ENCODE measurements around the gene EDN2. TPM values are rescaled to one million over a fixed set of nuclear protein-coding genes. Genes with fewer than 3 reads are reported as not detected.

The EDN2 gene
- total RNA-seq, 4 donors from 2014 or later, result 0.50 to 1.1 TPM; not detected in 2

- no peaks in the 10 kb centered on the region for H3K9me3 ChIP-seq
- no peak for TF ChIP-seq POLR2A (IDR thresholded peaks at IDR 0.05)
- TF ChIP-seq EP300 (IDR thresholded peaks at IDR 0.05), result no peak
- TF ChIP-seq POLR2AphosphoS5 (IDR thresholded peaks at IDR 0.05), result no peak
- no peak for TF ChIP-seq CTCF (IDR thresholded peaks at IDR 0.05)
- H3K4me1 ChIP-seq, result peaks cover 0 to 31% (median 2%) of the 10 kb centered on the region in 3 donors
- H3K4me3 ChIP-seq, result no peak overlapping the region
- 92 to 100% methylated on average over 1 to 2 of the region's 2 CpGs for WGBS, 2 donors (ENCODE audit: low coverage in 1 of 2)
- no peak for ATAC-seq
- H3K27ac ChIP-seq, result peak overlapping the region in 2 of 4 donors; percentile 1 to 57
- no peaks in the 10 kb centered on the region for H3K36me3 ChIP-seq
- no peaks in the 10 kb centered on the region for H3K27me3 ChIP-seq
These were observed 21.8 kb downstream of the EDN2 start for GRCh38 chr1:41462680-41463004.

- peak; percentile 35 for TF ChIP-seq POLR2AphosphoS5 (IDR thresholded peaks at IDR 0.05)
- no peak for TF ChIP-seq EP300 (IDR thresholded peaks at IDR 0.05)
- Histone ChIP-seq H3K27me3 (no peaks in the 10 kb centered on the region), H3K27ac (peak overlapping the region in 3 of 4 donors; percentile 1 to 57 (median 39)), H3K4me3 (no peak overlapping the region), H3K36me3 (no peaks in the 10 kb centered on the region), H3K9me3 (no peaks in the 10 kb centered on the region), H3K4me1 (peaks cover 0 to 37% (median 6%) of the 10 kb centered on the region in 3 donors)
- 22 to 44% methylated on average over 3 to 4 of the region's 4 CpGs for WGBS, 2 donors (ENCODE audit: low coverage in 1 of 2)
- peak; percentile 73 for ATAC-seq
These were observed 22.4 kb downstream of the EDN2 start for GRCh38 chr1:41461790-41462679.

GRCh38 chr1:41456847-41457540 is 27.5 kb downstream of the EDN2 start:
- WGBS, 2 donors (ENCODE audit: low coverage in 1 of 2), result 49 to 67% methylated on average over 2 of the region's 10 CpGs
- H3K27ac ChIP-seq, result peak overlapping the region in 3 of 4 donors; percentile 56 to 71 (median 70)
- ATAC-seq, result no peak
- H3K27me3 ChIP-seq, result no peaks in the 10 kb centered on the region
- H3K9me3 ChIP-seq, result no peaks in the 10 kb centered on the region
- no peak overlapping the region for H3K4me3 ChIP-seq
- no peak for TF ChIP-seq POLR2AphosphoS5 (IDR thresholded peaks at IDR 0.05)
- TF ChIP-seq CTCF (IDR thresholded peaks at IDR 0.05), result no peak
- no peak for TF ChIP-seq EP300 (IDR thresholded peaks at IDR 0.05)
- TF ChIP-seq POLR2A (IDR thresholded peaks at IDR 0.05), result no peak
- no peaks in the 10 kb centered on the region for H3K36me3 ChIP-seq
- peaks cover 0 to 36% (median 9%) of the 10 kb centered on the region in 3 donors for H3K4me1 ChIP-seq

GRCh38 chr1:41455479-41456332 is 28.8 kb downstream of the EDN2 start:
- H3K4me3 ChIP-seq, result no peak overlapping the region
- H3K4me1 ChIP-seq, result peaks cover 0 to 29% (median 9%) of the 10 kb centered on the region in 3 donors
- H3K9me3 ChIP-seq, result no peaks in the 10 kb centered on the region
- no peaks in the 10 kb centered on the region for H3K36me3 ChIP-seq
- peak overlapping the region in 3 of 4 donors; percentile 56 to 71 (median 70) for H3K27ac ChIP-seq
- 21 to 73% methylated on average over 3 to 5 of the region's 8 CpGs for WGBS, 2 donors (ENCODE audit: low coverage in 1 of 2)
- H3K27me3 ChIP-seq, result no peaks in the 10 kb centered on the region
- TF ChIP-seq POLR2AphosphoS5 (IDR thresholded peaks at IDR 0.05) (peak; percentile 88), EP300 (IDR thresholded peaks at IDR 0.05) (no peak)
- ATAC-seq, result peak; percentile 87

- no peak overlapping the region for H3K27ac ChIP-seq
- no peak for ATAC-seq
- H3K36me3 ChIP-seq, result no peaks in the 10 kb centered on the region
- no peaks in the 10 kb centered on the region for H3K9me3 ChIP-seq
- peaks cover 0 to 29% (median 9%) of the 10 kb centered on the region in 3 donors for H3K4me1 ChIP-seq
- H3K27me3 ChIP-seq, result no peaks in the 10 kb centered on the region
- TF ChIP-seq POLR2AphosphoS5 (IDR thresholded peaks at IDR 0.05), result no peak
- no peak for TF ChIP-seq CTCF (IDR thresholded peaks at IDR 0.05)
- TF ChIP-seq POLR2A (IDR thresholded peaks at IDR 0.05), result no peak
- TF ChIP-seq EP300 (IDR thresholded peaks at IDR 0.05), result no peak
- no CpG with 5 or more reads among the region's 6 CpGs for WGBS, 2 donors (ENCODE audit: low coverage in 1 of 2)
- no peak overlapping the region for H3K4me3 ChIP-seq
These were observed 30.1 kb downstream of the EDN2 start for GRCh38 chr1:41454406-41454805.

Data from gastroesophageal sphincter (tissue), 4 donors.